BE2C (cell line): ENCODE results near the gene VPS8.

Experiments used
- DNase-seq: peaks from one replicate; pipeline ENCODE4 v3.0.0-alpha.2; 2020
- H3K27me3 ChIP-seq: fragments of 250-450 bp; sonication (Bioruptor Pico); 2 replicates; pipeline ENCODE4 v1.5.1; 2020; ENCODE audit warnings: mild to moderate bottlenecking
- H3K36me3 ChIP-seq: fragments of 250-450 bp; sonication (Bioruptor Pico); 2 replicates; pipeline ENCODE4 v1.5.1; 2020; ENCODE audit warnings: mild to moderate bottlenecking
- H3K4me1 ChIP-seq: fragments of 250-450 bp; sonication (Bioruptor Pico); 2 replicates; pipeline ENCODE4 v1.5.1; 2020
- H3K4me3 ChIP-seq: 2 replicates; pipeline ENCODE4 v1.5.1; 2011; ENCODE audit warnings: low read depth, low read length
- H3K9me3 ChIP-seq: fragments of 250-450 bp; sonication (Bioruptor Pico); 2 replicates; pipeline ENCODE4 v1.5.1; 2020
- CTCF ChIP-seq: IDR thresholded peaks from 2 replicates; pipeline ENCODE4 v1.5.1; 2012; ENCODE audit warnings: mild to moderate bottlenecking, low read depth, low read length

Gene VPS8

GRCh38 chr3:185069037-185070030 lies 257.4 kb downstream of the VPS8 start:
- Histone ChIP-seq H3K36me3 (no peaks in the 10 kb centered on the region), H3K4me1 (no peaks in the 10 kb centered on the region), H3K27me3 (no peaks in the 10 kb centered on the region), H3K9me3 (no peaks in the 10 kb centered on the region), H3K4me3 (no peak overlapping the region)
- DNase-seq = peak; percentile 26
- peak; percentile 35; the same call in 1 of the 2 replicates for TF ChIP-seq CTCF

- TF ChIP-seq CTCF = peak; percentile 55
- Histone ChIP-seq H3K4me3 (no peak overlapping the region), H3K9me3 (no peaks in the 10 kb centered on the region), H3K36me3 (no peaks in the 10 kb centered on the region), H3K27me3 (no peaks in the 10 kb centered on the region), H3K4me1 (no peaks in the 10 kb centered on the region)
- DNase-seq = peak; percentile 51
Measured at GRCh38 chr3:185070491-185071286, 258.7 kb downstream of the VPS8 start.

GRCh38 chr3:185071287-185071800 lies 259.4 kb downstream of the VPS8 start:
- Histone ChIP-seq H3K4me3 (no peak overlapping the region), H3K36me3 (no peaks in the 10 kb centered on the region), H3K9me3 (no peaks in the 10 kb centered on the region), H3K27me3 (no peaks in the 10 kb centered on the region), H3K4me1 (no peaks in the 10 kb centered on the region)
- TF ChIP-seq CTCF = peak; percentile 27
- no peak for DNase-seq

- no peak overlapping the region for H3K4me3 ChIP-seq
- H3K9me3 ChIP-seq = no peaks in the 10 kb centered on the region
- no peaks in the 10 kb centered on the region for H3K4me1 ChIP-seq
- TF ChIP-seq CTCF = no peak
- H3K36me3 ChIP-seq = no peaks in the 10 kb centered on the region
- no peak for DNase-seq
- no peaks in the 10 kb centered on the region for H3K27me3 ChIP-seq
Measured at GRCh38 chr3:185075547-185075946, 263.6 kb downstream of the VPS8 start.

- DNase-seq = no peak
- Histone ChIP-seq H3K36me3 (no peaks in the 10 kb centered on the region), H3K4me3 (no peak overlapping the region), H3K9me3 (no peaks in the 10 kb centered on the region), H3K4me1 (no peaks in the 10 kb centered on the region), H3K27me3 (no peaks in the 10 kb centered on the region)
- no peak for TF ChIP-seq CTCF
Measured at GRCh38 chr3:185076219-185076618, 264.3 kb downstream of the VPS8 start.
